GM18907 (cell line): ENCODE measurements around the gene TRIM72.
"Not testable (repeated sequence)": the region's sequence is repeated elsewhere in the genome, so short reads cannot be mapped to it uniquely, and the experiment has no call there.

Source experiments
- ATAC-seq: cut with Tn5 transposase; IDR thresholded peaks from one replicate; pipeline ENCODE4 v1.9.1; 2021; ENCODE audit warnings: mild to moderate bottlenecking, moderate library complexity; ENCODE audit not compliant: unreplicated experiment

The TRIM72 gene, protein sequence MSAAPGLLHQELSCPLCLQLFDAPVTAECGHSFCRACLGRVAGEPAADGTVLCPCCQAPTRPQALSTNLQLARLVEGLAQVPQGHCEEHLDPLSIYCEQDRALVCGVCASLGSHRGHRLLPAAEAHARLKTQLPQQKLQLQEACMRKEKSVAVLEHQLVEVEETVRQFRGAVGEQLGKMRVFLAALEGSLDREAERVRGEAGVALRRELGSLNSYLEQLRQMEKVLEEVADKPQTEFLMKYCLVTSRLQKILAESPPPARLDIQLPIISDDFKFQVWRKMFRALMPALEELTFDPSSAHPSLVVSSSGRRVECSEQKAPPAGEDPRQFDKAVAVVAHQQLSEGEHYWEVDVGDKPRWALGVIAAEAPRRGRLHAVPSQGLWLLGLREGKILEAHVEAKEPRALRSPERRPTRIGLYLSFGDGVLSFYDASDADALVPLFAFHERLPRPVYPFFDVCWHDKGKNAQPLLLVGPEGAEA

GRCh38 chr16:31213877-31214707 is at the start of gene TRIM72:
TRIM72 (plus strand) TSS chr16:31214119; CDS start chr16:31214739, 620 bp downstream.
- no peak for ATAC-seq

DNA sequence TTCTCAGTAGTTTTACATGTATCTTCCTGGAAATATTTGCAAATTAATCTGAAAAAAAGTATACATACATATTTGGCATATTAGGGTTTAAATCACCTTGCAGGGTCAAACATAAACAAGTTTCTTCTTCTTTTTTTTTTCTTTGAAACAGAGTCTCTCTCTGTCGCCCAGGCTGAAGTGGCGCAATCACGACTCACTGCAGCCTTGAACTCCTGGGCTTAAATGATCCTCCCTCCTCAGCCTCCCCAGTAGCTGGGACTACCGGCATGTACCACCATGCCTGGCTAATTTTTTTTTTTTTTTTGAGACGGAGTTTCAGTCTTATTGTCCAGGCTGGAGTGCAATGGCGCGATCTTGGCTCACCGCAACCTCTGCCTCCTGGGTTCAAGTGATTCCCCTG is 46.6 kb upstream of the TRIM72 start:
- ATAC-seq, result no peak

GRCh38 chr16:31168848-31169247 is 45.1 kb upstream of the TRIM72 start:
- ATAC-seq, result no peak

- not testable (repeated sequence) for ATAC-seq
Observed at GRCh38 chr16:31170048-31170447, 43.9 kb upstream of the TRIM72 start.

DNA sequence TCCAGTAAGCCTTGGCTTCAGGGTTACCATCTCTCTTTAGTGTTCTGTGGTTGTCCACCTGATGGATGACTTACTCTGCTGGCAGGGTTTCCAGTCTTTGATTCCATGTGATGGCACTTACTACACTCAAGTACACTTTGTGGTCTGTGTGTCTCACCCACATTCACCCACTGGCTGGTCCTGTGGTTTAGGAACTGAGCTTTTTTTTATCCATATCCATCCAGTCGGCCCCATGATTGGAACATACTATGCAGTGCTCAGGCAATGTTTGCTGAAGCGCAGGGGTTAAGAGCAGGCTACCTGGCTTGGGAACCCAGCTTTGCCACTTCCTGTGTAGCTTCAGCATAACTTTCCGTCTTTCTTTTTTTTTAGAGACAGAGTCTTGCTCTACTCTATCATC is 36.8 kb upstream of the TRIM72 start:
- ATAC-seq, result no peak

DNA sequence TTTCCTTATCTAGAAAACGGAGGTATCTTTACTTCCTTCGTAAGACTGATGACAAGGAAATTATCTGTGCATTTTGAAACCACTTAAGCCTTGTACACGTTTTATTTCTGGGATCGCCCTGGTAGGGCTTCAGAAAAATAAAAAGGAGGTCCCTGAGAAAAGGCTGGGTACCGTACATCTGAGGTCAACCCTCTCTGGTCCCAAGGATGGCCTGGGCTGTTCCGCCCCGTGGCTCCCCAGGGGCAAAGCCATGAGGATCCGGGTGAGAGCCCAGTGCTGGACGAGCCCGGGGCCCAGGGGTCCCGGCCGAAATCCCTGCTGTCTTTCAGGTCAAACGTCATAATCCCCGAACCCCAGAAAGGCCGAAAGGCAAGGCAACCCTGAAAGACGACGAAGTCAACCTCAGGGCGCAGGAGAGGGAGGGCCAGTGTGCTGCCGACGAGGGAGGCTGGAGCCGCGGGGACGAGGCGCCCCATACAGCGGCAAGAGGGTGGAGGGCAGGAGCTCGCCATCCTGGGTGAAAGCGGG is 34.6 kb upstream of the TRIM72 start:
- peak; percentile 14 for ATAC-seq

- ATAC-seq, result peak; percentile 67
Observed at GRCh38 chr16:31179747-31180459, 34.0 kb upstream of the TRIM72 start, which contains the start of gene FUS. FUS (plus strand) TSS chr16:31180139; CDS start chr16:31180215, 76 bp downstream.

DNA sequence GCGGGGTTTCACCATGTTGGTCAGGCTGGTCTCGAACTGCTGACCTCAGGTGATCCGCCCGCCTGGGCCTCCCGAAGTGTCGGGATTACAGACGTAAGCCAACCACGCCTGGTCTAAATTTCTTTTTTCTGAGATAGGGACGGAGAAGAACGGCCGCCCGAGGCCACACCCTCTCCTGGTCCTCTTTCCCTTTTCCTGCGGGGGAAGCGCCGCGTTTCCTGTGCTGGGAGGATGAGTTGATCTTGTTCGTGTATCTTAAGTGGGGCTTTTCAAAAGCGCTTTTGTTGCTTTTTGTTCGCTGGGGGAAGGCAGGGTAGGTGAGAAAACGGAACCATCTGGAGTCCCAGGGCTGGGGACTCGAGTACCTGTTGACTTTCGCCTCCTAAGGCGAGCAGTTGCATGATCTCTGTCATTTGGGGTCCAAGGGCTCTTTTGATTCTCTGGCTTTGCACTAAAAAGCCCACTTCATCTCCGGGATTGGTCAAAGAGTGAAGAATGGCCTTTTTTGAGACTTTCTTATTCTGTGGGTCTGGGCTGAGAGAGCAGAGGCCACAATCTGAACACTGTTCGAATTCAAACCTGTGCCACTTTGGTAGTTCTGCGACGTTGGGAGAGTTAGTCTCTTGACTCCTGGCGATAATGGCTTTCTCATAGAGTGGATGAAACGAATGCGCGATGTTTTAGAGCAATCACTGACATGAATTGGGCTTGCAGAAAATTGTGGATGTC is 32.7 kb upstream of the TRIM72 start:
- ATAC-seq, result no peak

- ATAC-seq, result no peak
Observed at GRCh38 chr16:31182391-31182790, 31.5 kb upstream of the TRIM72 start.

GRCh38 chr16:31183432-31184428 is 30.2 kb upstream of the TRIM72 start:
- no peak for ATAC-seq

DNA sequence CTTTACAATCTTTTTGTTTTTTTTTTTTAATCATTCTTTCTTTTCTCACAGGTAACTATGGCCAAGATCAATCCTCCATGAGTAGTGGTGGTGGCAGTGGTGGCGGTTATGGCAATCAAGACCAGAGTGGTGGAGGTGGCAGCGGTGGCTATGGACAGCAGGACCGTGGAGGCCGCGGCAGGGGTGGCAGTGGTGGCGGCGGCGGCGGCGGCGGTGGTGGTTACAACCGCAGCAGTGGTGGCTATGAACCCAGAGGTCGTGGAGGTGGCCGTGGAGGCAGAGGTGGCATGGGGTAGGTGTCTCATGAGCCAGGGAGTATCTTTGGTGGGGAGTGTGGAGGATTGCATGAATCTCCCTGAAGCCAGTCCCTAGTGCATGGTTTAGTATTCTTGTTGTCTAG is 29.0 kb upstream of the TRIM72 start:
- no peak for ATAC-seq

DNA sequence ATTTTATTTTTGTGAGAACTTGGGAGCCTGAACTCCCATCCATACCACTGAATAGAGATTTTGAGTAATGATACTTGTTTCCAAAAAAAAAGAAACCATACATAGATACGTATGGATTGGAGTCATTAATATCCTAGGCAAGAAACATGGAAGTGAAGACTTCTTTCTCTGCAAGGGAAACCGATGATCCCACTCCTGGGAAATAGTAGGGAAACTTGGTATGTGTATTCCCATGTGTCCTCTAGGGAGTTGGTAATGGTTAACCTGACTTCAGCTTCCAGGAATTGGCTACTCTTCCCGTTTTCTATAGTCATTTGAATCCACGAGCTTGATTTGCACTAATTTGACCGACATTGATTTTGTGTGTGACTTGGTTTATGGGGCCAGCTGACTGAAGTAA is 28.6 kb upstream of the TRIM72 start:
- no peak for ATAC-seq

- ATAC-seq, result no peak
Observed at GRCh38 chr16:31186176-31186575, 27.7 kb upstream of the TRIM72 start.

DNA sequence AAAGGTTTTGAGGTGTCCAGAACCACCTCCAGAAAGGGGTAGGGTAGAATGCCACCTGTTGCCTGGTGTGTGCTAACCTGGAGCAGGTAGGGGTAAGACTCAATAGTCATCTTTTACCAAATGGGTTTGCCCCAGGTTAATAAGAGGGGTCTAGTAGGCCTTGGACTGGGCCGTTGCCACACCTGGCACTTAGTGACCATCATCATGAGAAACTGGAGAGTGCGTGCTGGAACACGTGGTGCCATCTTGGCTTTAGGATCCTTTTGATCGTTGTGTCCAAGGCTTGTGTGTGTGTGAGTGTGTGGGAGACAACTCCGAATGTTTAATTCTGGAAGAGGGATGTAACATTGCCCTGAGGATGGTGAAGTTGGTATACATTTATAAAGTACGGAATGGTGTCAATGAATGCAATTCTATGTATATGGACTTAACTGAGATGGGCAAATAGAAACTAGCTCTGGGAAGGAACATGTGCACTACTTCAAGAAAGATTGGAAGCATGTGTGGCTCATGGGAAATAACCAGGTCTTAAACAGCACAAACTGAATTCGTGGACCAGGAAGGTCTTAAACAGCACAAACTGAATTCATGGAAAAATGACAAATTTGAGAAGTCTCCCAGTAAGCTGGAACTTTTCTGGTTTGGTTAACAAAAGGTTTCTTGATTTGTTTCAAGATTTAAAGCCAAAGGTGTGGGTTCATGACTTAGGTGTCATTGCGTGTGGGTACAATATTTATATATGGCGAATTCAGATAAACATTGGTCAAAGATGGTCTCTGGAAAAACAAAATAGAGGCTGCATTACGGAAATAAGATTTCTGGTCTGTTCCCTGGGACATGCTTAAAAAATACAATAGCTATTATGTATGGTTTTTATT is 26.8 kb upstream of the TRIM72 start:
- ATAC-seq, result no peak

- ATAC-seq, result no peak
Observed at GRCh38 chr16:31187808-31188189, 26.1 kb upstream of the TRIM72 start.

- ATAC-seq, result no peak
Observed at GRCh38 chr16:31188450-31189411, 25.2 kb upstream of the TRIM72 start.

GRCh38 chr16:31189412-31189778 is 24.5 kb upstream of the TRIM72 start:
- no peak for ATAC-seq
